Measurements from ENCODE around the gene RAET1E.
"Not testable (repeated sequence)": the region's sequence is repeated elsewhere in the genome, so short reads cannot be mapped to it uniquely, and the experiment has no call there.

Gene RAET1E

GRCh38 chr6:149862922-149863697 lies 34.8 kb downstream of the RAET1E start:
- DNase-seq (ENCODE audit: low read depth) = peak; percentile 71
- peak overlapping the region; percentile 71 for H3K4me3 ChIP-seq (ENCODE audit: low read depth, low read length)
- no peak for TF ChIP-seq CTCF (conservative IDR thresholded peaks at IDR 0.05; ENCODE audit: low read depth, low read length)

GRCh38 chr6:149862424-149862738 lies 35.5 kb downstream of the RAET1E start:
- peak overlapping the region; percentile 71 for H3K4me3 ChIP-seq (ENCODE audit: low read depth, low read length)
- not testable (repeated sequence) for DNase-seq (ENCODE audit: low read depth)

GRCh38 chr6:149861603-149862423 lies 36.1 kb downstream of the RAET1E start:
- peak overlapping the region; percentile 23 for H3K4me3 ChIP-seq (ENCODE audit: low read depth, low read length)
- no peak for TF ChIP-seq CTCF (conservative IDR thresholded peaks at IDR 0.05; ENCODE audit: low read depth, low read length)
- no peak for DNase-seq (ENCODE audit: low read depth)

GRCh38 chr6:149860834-149861602 lies 36.9 kb downstream of the RAET1E start:
- DNase-seq (ENCODE audit: low read depth) = peak; percentile 76
- TF ChIP-seq CTCF (conservative IDR thresholded peaks at IDR 0.05; ENCODE audit: low read depth, low read length) = peak; percentile 53
- peak overlapping the region; percentile 23 for H3K4me3 ChIP-seq (ENCODE audit: low read depth, low read length)

- no peak for DNase-seq (ENCODE audit: low read depth)
- no peak overlapping the region for H3K4me3 ChIP-seq (ENCODE audit: low read depth, low read length)
- TF ChIP-seq CTCF (conservative IDR thresholded peaks at IDR 0.05; ENCODE audit: low read depth, low read length) = no peak
These were observed 37.4 kb downstream of the RAET1E start for GRCh38 chr6:149860513-149860833.

- no peak for TF ChIP-seq CTCF (conservative IDR thresholded peaks at IDR 0.05; ENCODE audit: low read depth, low read length)
- no peak overlapping the region for H3K4me3 ChIP-seq (ENCODE audit: low read depth, low read length)
- no peak for DNase-seq (ENCODE audit: low read depth)
These were observed 38.0 kb downstream of the RAET1E start for GRCh38 chr6:149859938-149860337.

- DNase-seq (ENCODE audit: low read depth) = peak; percentile 94
- no peak for TF ChIP-seq CTCF (conservative IDR thresholded peaks at IDR 0.05; ENCODE audit: low read depth, low read length)
- no peak overlapping the region for H3K4me3 ChIP-seq (ENCODE audit: low read depth, low read length)
These were observed 38.5 kb downstream of the RAET1E start for GRCh38 chr6:149859368-149859767.

All from choroid plexus epithelial cell (primary cell).